ENCODE data around the gene TNFAIP1.

TNFAIP1 gene

GRCh38 chr17:28364665-28365363 lies 29.3 kb downstream of the TNFAIP1 start, which contains the start of gene SEBOX:
Gene SEBOX, minus strand, starts transcription at chr17:28365199. Its CDS starts 48 bp downstream, at chr17:28365151.
- peaks cover 33 to 71% (median 50%) of the 10 kb centered on the region in 3 donors for H3K36me3 ChIP-seq
- H3K4me3 ChIP-seq, result no peak within 1 kb of the TSS
- no peaks in the 10 kb centered on the region for H3K9me3 ChIP-seq
- no peak within 1 kb of the TSS for H3K27ac ChIP-seq
- H3K27me3 ChIP-seq, result no peaks in the 10 kb centered on the region
- no peak for DNase-seq
- H3K4me1 ChIP-seq, result no peaks in the 10 kb centered on the region
- intact Hi-C loops (cut with DNase I; ENCODE audit: low total_unique reads), result no loop called here
- TF ChIP-seq CTCF (IDR thresholded peaks at IDR 0.05), result no peak

GRCh38 chr17:28365487-28365886 lies 29.9 kb downstream of the TNFAIP1 start:
- TF ChIP-seq CTCF (IDR thresholded peaks at IDR 0.05), result no peak
- peaks cover 26 to 64% (median 43%) of the 10 kb centered on the region in 3 donors for H3K36me3 ChIP-seq
- intact Hi-C loops (cut with DNase I; ENCODE audit: low total_unique reads), result no loop called here

GRCh38 chr17:28366605-28367004 lies 31.0 kb downstream of the TNFAIP1 start:
- H3K27ac ChIP-seq, result no peak overlapping the region
- intact Hi-C loops (cut with DNase I; ENCODE audit: low total_unique reads), result no loop called here
- H3K9me3 ChIP-seq, result no peaks in the 10 kb centered on the region
- peaks cover 15 to 53% (median 32%) of the 10 kb centered on the region in 3 donors for H3K36me3 ChIP-seq
- DNase-seq, result no peak
- TF ChIP-seq CTCF (IDR thresholded peaks at IDR 0.05), result no peak
- peaks cover 0 to 14% (median 6%) of the 10 kb centered on the region in 4 donors for H3K4me1 ChIP-seq
- H3K27me3 ChIP-seq, result no peaks in the 10 kb centered on the region
- H3K4me3 ChIP-seq, result no peak overlapping the region

More at GRCh38 chr17:28365487-28365886, 29.9 kb downstream of the TNFAIP1 start:
- Histone ChIP-seq H3K9me3 (no peaks in the 10 kb centered on the region), H3K27ac (no peak overlapping the region), H3K4me3 (no peak overlapping the region), H3K27me3 (no peaks in the 10 kb centered on the region), H3K4me1 (peaks cover 0 to 5% (median 0%) of the 10 kb centered on the region in 4 donors)
- DNase-seq, result no peak

- no peak overlapping the region for H3K27ac ChIP-seq
- intact Hi-C loops (cut with DNase I; ENCODE audit: low total_unique reads), result no loop called here
- DNase-seq, result no peak
Measured at GRCh38 chr17:28367641-28368305, 32.2 kb downstream of the TNFAIP1 start.

GRCh38 chr17:28368306-28368831 lies 32.8 kb downstream of the TNFAIP1 start:
- no peaks in the 10 kb centered on the region for H3K27me3 ChIP-seq
- no peak for TF ChIP-seq CTCF (IDR thresholded peaks at IDR 0.05)
- peaks cover 6 to 26% (median 22%) of the 10 kb centered on the region in 4 donors for H3K4me1 ChIP-seq
- DNase-seq, result no peak
- H3K36me3 ChIP-seq, result peaks cover 0 to 36% (median 15%) of the 10 kb centered on the region in 3 donors
- H3K4me3 ChIP-seq, result no peak overlapping the region
- no peak overlapping the region for H3K27ac ChIP-seq
- H3K9me3 ChIP-seq, result no peaks in the 10 kb centered on the region
- intact Hi-C loops (cut with DNase I; ENCODE audit: low total_unique reads), result no loop called here

More at GRCh38 chr17:28367641-28368305, 32.2 kb downstream of the TNFAIP1 start:
- no peak overlapping the region for H3K4me3 ChIP-seq
- no peaks in the 10 kb centered on the region for H3K9me3 ChIP-seq
- peaks cover 4 to 41% (median 21%) of the 10 kb centered on the region in 3 donors for H3K36me3 ChIP-seq
- no peak for TF ChIP-seq CTCF (IDR thresholded peaks at IDR 0.05)
- peaks cover 0 to 20% (median 16%) of the 10 kb centered on the region in 4 donors for H3K4me1 ChIP-seq
- H3K27me3 ChIP-seq, result no peaks in the 10 kb centered on the region

Measured in tibial artery (tissue), 4 donors.